ENCODE measurements around the gene HSD11B1L. TPM values are rescaled to one million over a fixed set of nuclear protein-coding genes. Genes with fewer than 3 reads are reported as not detected.
A peak's percentile ranks its signal among the peaks of the same experiment; 100 is the strongest.
"Not testable (repeated sequence)": the region's sequence is repeated elsewhere in the genome, so short reads cannot be mapped to it uniquely, and the experiment has no call there.

Gene HSD11B1L
- polyA plus RNA-seq, 6 donors from 2014 or later: 1.1 to 6.5 (median 2.6) TPM

DNA sequence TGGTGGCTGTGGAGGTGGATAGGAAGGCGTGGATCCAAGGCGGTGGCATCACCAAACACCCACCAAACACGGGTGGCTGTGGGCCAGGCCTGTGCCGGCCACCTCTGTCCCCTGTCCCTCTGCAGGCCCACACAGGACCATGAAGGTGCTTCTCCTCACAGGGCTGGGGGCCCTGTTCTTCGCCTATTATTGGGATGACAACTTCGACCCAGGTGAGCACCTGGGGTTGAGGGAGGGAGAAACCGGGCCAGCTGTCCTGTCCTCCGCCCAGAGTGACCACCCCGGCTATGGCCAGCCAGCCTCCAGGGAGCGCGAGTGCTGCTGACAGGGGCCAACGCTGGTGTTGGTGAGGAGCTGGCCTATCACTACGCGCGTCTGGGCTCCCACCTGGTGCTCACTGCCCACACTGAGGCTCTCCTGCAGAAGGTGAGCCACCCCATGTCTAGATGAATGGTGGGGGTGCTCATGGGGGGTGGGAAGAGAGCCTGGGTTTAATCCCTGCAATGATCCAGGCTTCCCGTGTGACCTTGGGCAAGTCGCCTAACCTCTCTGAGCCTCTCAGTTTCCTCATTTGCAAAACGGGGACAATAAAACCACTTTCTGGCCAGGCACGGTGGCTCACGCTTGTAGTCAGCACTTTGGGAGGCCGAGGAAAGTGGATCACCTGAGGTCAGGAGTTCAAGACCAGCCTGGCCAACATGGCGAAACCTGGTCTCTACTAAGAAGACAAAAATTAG lies 4.0 kb downstream of the HSD11B1L start:
- H3K9me3 Mint-ChIP-seq: peaks cover 0 to 7% (median 0%) of the 10 kb centered on the region in 7 donors
- ATAC-seq (ENCODE audit: low read depth in 2 of 2) (no peak), DNase-seq (no peak)
- H3K4me3 Mint-ChIP-seq: peak overlapping the region in 3 of 8 donors; percentile 25 to 54 (median 38)
- no peak overlapping the region for H3K27ac Mint-ChIP-seq
- H3K4me1 Mint-ChIP-seq: peaks cover 28 to 39% (median 38%) of the 10 kb centered on the region in 3 donors
- H3K36me3 Mint-ChIP-seq: no peaks in the 10 kb centered on the region
- no peaks in the 10 kb centered on the region for H3K27me3 Mint-ChIP-seq

GRCh38 chr19:5686326-5686646 lies 5.5 kb downstream of the HSD11B1L start:
- Mint-ChIP-seq H3K9me3 (peaks cover 0 to 7% (median 0%) of the 10 kb centered on the region in 7 donors), H3K27ac (peak overlapping the region; percentile 86 to 97 (median 95)), H3K4me3 (peak overlapping the region; percentile 81 to 93 (median 87)), H3K27me3 (no peaks in the 10 kb centered on the region), H3K36me3 (no peaks in the 10 kb centered on the region), H3K4me1 (peaks cover 33 to 45% (median 44%) of the 10 kb centered on the region in 3 donors)
- ATAC-seq (ENCODE audit: low read depth in 2 of 2) (no peak), DNase-seq (no peak)

DNA sequence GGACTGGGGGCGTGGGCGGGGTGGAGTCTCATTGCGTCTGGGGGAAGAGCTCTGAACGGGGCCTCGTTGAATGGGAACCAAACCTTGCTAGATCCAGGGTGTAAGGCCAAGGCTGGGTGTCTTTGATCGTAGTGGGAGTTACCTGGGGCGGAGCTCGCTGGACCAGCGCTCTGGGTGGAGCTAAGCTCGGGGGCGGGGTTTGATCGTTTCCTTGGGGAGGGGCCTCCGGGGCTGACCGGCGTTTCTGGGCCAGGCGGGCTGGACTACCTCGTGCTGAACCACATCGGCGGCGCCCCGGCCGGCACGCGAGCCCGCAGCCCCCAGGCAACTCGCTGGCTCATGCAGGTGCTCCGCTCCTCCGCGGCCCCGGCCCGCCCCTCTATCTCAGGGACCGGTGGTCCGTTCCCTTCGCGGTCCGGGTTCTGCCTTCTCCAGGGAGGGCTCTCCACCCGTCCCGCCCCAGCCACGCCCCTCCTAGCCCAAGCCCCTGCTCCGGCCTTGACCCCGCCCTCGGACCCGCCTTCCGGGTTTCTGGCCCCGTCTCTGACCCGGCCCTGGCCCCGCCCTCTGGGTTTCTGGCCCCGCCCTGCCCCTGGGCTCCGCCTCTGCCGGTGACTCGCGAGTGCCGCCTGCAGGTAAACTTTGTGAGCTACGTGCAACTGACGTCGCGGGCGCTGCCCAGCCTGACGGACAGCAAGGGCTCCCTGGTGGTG lies 6.0 kb downstream of the HSD11B1L start:
- ATAC-seq (ENCODE audit: low read depth in 2 of 2): peak; percentile 65 to 66
- peak overlapping the region; percentile 86 to 97 (median 95) for H3K27ac Mint-ChIP-seq
- H3K4me1 Mint-ChIP-seq: peaks cover 27 to 40% (median 39%) of the 10 kb centered on the region in 3 donors
- H3K9me3 Mint-ChIP-seq: peaks cover 0 to 3% (median 0%) of the 10 kb centered on the region in 7 donors
- DNase-seq: peak; percentile 95
- peak overlapping the region; percentile 81 to 93 (median 87) for H3K4me3 Mint-ChIP-seq
- no peaks in the 10 kb centered on the region for H3K36me3 Mint-ChIP-seq
- H3K27me3 Mint-ChIP-seq: no peaks in the 10 kb centered on the region

DNA sequence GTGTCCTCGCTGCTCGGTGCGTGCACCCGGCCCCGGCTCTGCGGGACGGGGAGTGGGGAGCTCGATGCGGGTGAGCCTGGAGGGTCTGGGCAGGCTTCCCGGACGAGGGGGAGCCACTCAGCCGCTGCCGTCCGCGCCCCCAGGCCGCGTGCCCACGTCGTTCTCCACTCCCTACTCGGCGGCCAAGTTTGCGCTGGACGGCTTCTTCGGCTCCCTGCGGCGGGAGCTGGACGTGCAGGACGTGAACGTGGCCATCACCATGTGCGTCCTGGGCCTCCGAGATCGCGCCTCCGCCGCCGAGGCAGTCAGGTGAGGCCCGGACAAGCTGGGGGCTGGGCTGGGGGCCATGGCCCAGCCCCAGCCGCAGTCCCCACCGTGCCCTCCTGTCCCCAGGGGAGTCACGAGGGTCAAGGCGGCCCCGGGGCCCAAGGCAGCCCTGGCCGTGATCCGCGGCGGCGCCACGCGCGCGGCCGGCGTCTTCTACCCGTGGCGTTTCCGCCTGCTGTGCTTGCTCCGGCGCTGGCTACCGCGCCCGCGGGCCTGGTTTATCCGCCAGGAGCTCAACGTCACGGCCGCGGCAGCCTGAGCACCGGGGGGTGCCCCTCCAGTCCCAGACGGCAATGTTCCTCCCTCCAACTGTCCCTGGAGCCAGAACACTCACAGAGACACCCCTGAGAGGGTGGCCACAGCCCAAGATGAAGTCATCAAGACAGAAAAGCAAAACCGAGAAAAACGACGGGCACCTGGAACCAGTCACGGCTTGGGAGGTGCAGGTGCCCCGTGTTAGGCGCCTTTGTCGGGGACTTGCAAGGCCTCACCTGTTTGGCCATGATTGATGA lies 6.8 kb downstream of the HSD11B1L start:
- Mint-ChIP-seq H3K36me3 (no peaks in the 10 kb centered on the region), H3K27me3 (no peaks in the 10 kb centered on the region), H3K9me3 (peaks cover 0 to 3% (median 0%) of the 10 kb centered on the region in 7 donors), H3K4me3 (peak overlapping the region in 7 of 8 donors; percentile 80 to 91 (median 86)), H3K27ac (peak overlapping the region in 2 of 6 donors; percentile 86 to 95), H3K4me1 (peaks cover 26 to 42% (median 40%) of the 10 kb centered on the region in 3 donors)
- no peak for DNase-seq
- no peak for ATAC-seq (ENCODE audit: low read depth in 2 of 2)

DNA sequence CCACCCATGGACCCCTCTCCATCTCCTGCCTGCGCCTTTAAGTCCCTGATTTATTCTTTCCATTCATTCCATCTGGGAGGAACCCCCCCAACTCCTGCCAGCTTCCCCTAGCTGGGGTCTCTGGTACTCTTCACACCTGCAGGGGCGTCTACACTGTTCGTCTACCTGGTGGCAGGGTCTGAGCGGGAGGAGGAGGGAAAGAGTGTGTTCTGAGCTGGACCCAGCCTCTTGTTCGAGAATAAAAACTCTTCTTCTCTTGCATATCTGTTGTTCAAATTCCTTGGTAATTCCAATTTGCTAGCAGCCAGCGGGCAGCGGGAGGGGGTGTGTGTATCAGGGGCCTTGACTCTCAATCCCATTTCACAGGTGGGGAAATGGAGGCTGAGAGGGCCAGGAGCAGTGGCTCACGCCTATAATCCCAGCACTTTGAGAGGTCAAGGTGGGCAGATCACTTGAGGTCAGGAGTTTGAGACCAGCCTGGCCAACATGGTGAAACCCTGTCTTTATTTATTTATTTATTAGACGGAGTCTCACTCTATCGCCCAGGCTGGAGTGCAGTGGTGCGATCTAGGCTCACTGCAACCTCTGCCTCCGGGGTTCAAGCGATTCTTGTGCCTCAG lies 7.5 kb downstream of the HSD11B1L start:
- peak overlapping the region in 2 of 6 donors; percentile 60 to 90 for H3K27ac Mint-ChIP-seq
- H3K27me3 Mint-ChIP-seq; H3K36me3 Mint-ChIP-seq; ATAC-seq (ENCODE audit: low read depth in 2 of 2); H3K9me3 Mint-ChIP-seq; DNase-seq: not testable (repeated sequence)
- peak overlapping the region; percentile 56 to 91 (median 74) for H3K4me3 Mint-ChIP-seq
- peaks cover 30 to 50% (median 40%) of the 10 kb centered on the region in 3 donors for H3K4me1 Mint-ChIP-seq

DNA sequence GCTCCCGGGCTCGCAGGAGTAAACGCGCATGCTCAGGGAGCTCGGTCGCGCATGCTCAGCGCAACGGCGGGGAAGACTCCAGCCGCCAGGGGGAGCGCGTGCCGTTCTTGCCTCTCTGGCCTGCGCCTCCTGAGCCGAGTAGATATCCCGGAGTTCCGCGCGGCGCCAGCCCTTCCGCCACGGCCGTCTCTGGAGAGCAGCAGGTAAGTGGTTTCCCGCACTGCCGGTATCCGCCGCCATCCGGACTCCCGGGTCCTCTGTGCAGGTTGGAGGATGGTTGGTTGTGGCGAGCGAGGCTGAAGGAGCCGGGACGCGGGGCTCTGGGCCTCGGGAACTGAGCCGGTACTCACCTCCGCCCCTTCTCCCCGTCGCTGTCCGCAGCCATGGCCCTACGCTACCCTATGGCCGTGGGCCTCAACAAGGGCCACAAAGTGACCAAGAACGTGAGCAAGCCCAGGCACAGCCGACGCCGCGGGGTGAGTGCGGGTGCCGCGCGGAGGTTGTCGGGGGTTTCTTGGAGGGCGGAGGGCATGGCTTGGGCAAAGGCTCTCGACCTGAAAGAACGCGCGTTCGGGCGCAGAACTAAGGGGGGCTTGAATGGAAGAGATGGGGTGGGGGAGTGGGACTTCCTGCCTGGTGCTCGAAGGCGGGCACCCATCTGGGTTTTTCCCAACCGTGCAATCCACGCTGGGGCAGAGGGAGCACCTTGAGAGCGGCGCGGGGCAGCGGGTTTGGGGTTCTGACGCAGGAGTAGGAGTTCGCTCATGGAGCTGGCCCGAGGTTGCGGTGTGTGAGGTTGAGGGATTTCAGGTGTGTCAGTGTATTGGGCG lies 9.5 kb downstream of the HSD11B1L start, which contains the start of gene RPL36:
Gene RPL36, plus strand, starts transcription at position 171 of the 830 bp plus-strand sequence. Its CDS starts 213 bp downstream, at position 384.
- H3K4me3 Mint-ChIP-seq: peak within 1 kb of the TSS; percentile 90 to 98 (median 93)
- no peaks in the 10 kb centered on the region for H3K27me3 Mint-ChIP-seq
- H3K36me3 Mint-ChIP-seq: peaks cover 0 to 7% of the 10 kb centered on the region in 2 donors
- DNase-seq (peak; percentile 98), ATAC-seq (ENCODE audit: low read depth in 2 of 2) (peak; percentile 56 to 57)
- peaks cover 27 to 53% (median 40%) of the 10 kb centered on the region in 3 donors for H3K4me1 Mint-ChIP-seq
- peaks cover 0 to 3% (median 0%) of the 10 kb centered on the region in 7 donors for H3K9me3 Mint-ChIP-seq
- H3K27ac Mint-ChIP-seq: peak within 1 kb of the TSS; percentile 88 to 98 (median 96)

DNA sequence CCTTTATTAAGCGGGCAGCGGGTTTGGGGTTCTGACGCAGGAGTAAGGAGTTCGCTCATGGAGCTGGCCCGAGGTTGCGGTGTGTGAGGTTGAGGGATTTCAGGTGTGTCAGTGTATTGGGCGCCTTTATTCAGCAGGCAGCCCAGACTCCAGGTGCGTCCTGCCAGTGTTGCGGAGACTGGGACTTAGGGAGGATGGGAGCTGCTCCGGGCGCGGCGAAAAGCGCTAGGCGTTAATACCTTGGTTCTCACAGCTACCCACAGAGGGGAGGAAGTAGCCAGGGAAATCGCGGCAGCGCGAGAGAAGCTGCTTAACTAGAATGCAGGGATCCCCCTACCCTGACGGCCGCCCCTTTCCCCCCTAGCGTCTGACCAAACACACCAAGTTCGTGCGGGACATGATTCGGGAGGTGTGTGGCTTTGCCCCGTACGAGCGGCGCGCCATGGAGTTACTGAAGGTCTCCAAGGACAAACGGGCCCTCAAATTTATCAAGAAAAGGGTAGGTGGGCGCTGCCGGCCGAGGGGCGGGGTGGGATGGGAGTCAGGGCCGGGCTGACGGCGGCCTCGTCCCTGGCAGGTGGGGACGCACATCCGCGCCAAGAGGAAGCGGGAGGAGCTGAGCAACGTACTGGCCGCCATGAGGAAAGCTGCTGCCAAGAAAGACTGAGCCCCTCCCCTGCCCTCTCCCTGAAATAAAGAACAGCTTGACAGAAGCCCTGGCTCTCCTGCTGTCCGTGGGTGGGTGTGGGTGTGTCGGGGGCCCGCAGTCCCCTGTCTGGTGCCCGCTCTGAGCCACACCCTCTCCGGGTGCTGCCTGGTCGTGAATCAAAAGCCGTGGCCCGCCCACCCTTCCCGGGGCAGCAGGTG lies 10.4 kb downstream of the HSD11B1L start:
- peak overlapping the region; percentile 88 to 98 (median 96) for H3K27ac Mint-ChIP-seq
- H3K27me3 Mint-ChIP-seq: no peaks in the 10 kb centered on the region
- peaks cover 27 to 49% (median 36%) of the 10 kb centered on the region in 3 donors for H3K4me1 Mint-ChIP-seq
- H3K9me3 Mint-ChIP-seq: peaks cover 0 to 3% (median 0%) of the 10 kb centered on the region in 7 donors
- DNase-seq (peak; percentile 35), ATAC-seq (ENCODE audit: low read depth in 2 of 2) (no peak)
- peaks cover 0 to 7% of the 10 kb centered on the region in 2 donors for H3K36me3 Mint-ChIP-seq
- peak overlapping the region; percentile 90 to 98 (median 93) for H3K4me3 Mint-ChIP-seq

DNA sequence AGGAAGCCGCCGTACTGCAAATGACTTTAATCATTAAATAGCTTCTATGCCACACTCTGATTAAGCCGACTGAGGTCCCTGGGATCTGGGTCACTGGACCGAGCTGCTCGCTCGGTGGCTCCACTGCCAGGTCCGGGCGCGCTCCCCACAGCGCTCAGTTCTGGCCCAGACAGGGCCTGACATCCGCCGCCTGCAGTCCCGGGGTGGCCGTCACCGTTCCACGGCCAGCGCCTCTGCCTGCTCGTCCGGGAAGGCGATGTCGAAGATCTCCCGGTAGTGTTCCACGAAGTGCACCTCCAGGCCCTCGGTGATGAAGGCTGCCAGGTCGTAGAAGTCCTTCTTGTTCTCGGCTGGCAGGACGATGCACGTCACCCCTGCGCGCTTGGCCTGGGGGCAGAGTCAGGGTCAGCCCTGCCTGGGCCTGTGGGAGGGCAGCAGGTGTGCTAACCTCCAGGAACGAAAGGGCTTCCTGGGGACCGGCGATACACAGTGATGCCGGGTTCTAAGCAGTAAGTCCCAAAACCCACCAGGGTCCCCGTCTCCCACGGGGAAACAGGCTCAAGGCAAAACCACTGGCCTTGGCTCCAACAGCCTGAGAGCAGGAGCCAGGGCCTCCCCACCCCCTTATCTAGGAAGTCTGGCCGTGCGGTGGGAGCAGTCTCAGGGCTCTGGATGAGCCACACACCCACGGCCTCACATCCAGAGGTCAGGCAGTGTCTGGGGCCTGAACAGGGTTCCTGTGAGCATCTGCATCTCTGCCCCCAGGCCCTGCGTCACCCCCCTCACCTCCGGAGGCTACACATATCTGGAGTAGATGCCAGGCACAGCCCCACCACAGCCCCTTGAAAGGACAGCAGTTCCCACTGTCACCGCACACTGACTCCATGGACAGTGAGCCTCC lies 11.2 kb downstream of the HSD11B1L start:
- peak overlapping the region in 5 of 6 donors; percentile 44 to 97 (median 80) for H3K27ac Mint-ChIP-seq
- no peak for ATAC-seq (ENCODE audit: low read depth in 2 of 2)
- peaks cover 0 to 3% (median 0%) of the 10 kb centered on the region in 7 donors for H3K9me3 Mint-ChIP-seq
- no peaks in the 10 kb centered on the region for H3K27me3 Mint-ChIP-seq
- DNase-seq: no peak
- H3K4me1 Mint-ChIP-seq: peaks cover 27 to 42% (median 32%) of the 10 kb centered on the region in 3 donors
- peaks cover 0 to 7% of the 10 kb centered on the region in 2 donors for H3K36me3 Mint-ChIP-seq
- H3K4me3 Mint-ChIP-seq: peak overlapping the region; percentile 19 to 97 (median 86)

DNA sequence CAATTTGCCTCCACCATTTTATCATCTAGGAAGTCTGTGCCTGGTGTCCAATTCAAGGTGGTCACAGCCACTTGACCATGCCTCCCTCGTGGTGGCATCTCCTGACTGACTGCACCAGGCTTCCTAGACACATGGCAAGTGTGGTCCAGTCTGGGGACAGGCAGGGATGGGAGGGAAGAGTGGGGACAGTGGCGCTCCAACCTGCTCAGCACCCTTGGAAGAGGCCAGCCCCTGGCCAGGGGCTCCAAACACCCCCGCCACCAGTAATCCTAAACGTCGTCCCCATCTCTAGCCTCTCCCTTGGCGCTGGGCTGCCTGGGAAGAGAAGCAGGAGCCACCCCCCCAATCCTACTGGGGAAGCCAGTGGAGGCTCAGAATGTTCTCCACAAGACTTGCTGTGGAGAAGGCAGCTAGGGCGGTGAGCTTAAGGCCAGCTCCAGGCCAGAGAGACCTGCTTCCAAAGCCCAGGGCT lies 11.9 kb downstream of the HSD11B1L start:
- ATAC-seq (ENCODE audit: low read depth in 2 of 2) (no peak), DNase-seq (no peak)
- H3K27ac Mint-ChIP-seq: peak overlapping the region in 4 of 6 donors; percentile 65 to 94 (median 80)
- H3K4me1 Mint-ChIP-seq: peaks cover 27 to 42% (median 32%) of the 10 kb centered on the region in 3 donors
- peaks cover 0 to 3% (median 0%) of the 10 kb centered on the region in 7 donors for H3K9me3 Mint-ChIP-seq
- H3K4me3 Mint-ChIP-seq: peak overlapping the region in 7 of 8 donors; percentile 19 to 91 (median 60)
- no peaks in the 10 kb centered on the region for H3K27me3 Mint-ChIP-seq
- peaks cover 0 to 7% of the 10 kb centered on the region in 2 donors for H3K36me3 Mint-ChIP-seq
